ENCODE results near the gene SCTR. TPM values are rescaled to one million over a fixed set of nuclear protein-coding genes. Genes with fewer than 3 reads are reported as not detected.
A peak's percentile ranks its signal among the peaks of the same experiment; 100 is the strongest.

SCTR gene
- total and polyA plus RNA-seq, 2 of the 13 experiments (the other 11 are each of a cell fraction or from before 2014, with no cell fraction given), result not detected

GRCh38 chr2:119424284-119425118 lies 99.8 kb downstream of the SCTR start (continued):
- TF ChIP-seq ZXDC (CRISPR knock-in tag; IDR thresholded peaks at IDR 0.05) (no peak), ZNF691 (CRISPR knock-in tag; IDR thresholded peaks at IDR 0.05; ENCODE audit: borderline replicate concordance, low read depth) (no peak), CAMTA2 (CRISPR knock-in tag; IDR thresholded peaks at IDR 0.05; ENCODE audit: borderline replicate concordance) (no peak), E2F1 (CRISPR knock-in tag; IDR thresholded peaks at IDR 0.05) (no peak), ZNF329 (CRISPR knock-in tag; IDR thresholded peaks at IDR 0.05; ENCODE audit: low read depth) (no peak), HIVEP1 (CRISPR knock-in tag; IDR thresholded peaks at IDR 0.05) (0 out of 2 replicates have a peak, but pooled peaks have one; percentile 28), ZNF17 (CRISPR knock-in tag; IDR thresholded peaks at IDR 0.05) (no peak), LBX2 (CRISPR knock-in tag; IDR thresholded peaks at IDR 0.05; ENCODE audit: borderline replicate concordance) (0 out of 2 replicates have a peak, but pooled peaks have one; percentile 59), BCL6 (CRISPR knock-in tag; IDR thresholded peaks at IDR 0.05) (no peak), KLF16 (CRISPR knock-in tag; IDR thresholded peaks at IDR 0.05) (no peak), ZNF446 (CRISPR knock-in tag; IDR thresholded peaks at IDR 0.05) (no peak), ZNF703 (CRISPR knock-in tag; IDR thresholded peaks at IDR 0.05; ENCODE audit: borderline replicate concordance) (no peak), ZNF3 (CRISPR knock-in tag; IDR thresholded peaks at IDR 0.05) (0 out of 2 replicates have a peak, but pooled peaks have one; percentile 22), NR2F6 (IDR thresholded peaks at IDR 0.05) (0 out of 2 replicates have a peak, but pooled peaks have one; percentile 47), NR2F6 (CRISPR knock-in tag; IDR thresholded peaks at IDR 0.05) (no peak), HNF1A (IDR thresholded peaks at IDR 0.05; ENCODE audit: low read depth) (no peak), HNF1A (CRISPR knock-in tag; IDR thresholded peaks at IDR 0.05; ENCODE audit: borderline replicate concordance) (no peak; the same call in 1 of the 2 replicates), NCOA2 (CRISPR knock-in tag; IDR thresholded peaks at IDR 0.05) (no peak), ARNTL (CRISPR knock-in tag; IDR thresholded peaks at IDR 0.05) (no peak)
